ENCODE results near the gene IDH2. TPM values are rescaled to one million over a fixed set of nuclear protein-coding genes. Genes with fewer than 3 reads are reported as not detected.

IDH2 gene
- total RNA-seq, 4 donors from 2014 or later: 19.1 to 101 (median 85.1) TPM

DNA sequence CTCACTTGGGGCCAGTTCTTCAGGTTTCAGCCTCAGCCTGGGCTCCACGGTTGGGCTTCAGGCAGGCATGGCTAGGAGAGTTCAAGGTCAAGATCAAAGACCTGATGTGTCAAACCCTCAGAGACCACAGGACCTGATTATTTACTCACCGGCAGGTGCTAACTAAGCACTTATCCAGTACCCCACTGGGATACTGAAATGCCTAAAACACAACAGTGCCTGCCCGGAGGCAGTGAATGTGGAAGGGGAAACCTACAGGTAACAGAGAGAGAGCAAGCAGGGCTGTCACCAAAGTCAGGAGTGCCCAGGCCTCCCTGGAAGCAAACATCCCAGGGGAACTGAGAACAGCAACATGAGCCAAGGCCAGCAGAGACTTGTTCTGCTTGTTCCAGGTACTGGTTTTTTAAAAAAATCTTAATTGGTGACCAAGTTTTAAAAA, 6.7 kb downstream of the IDH2 start:
- in situ Hi-C loops (cut with MboI; ENCODE audit: low pct_ligation_motif_present in 1 of 4, low pct_unique_long_range_greater_than_20kb in 1 of 4, low sequenced_read_pairs in 3 of 4): loop anchor here (10.0 to 25.0 kb wide), 3 partner anchors 333 to 358 kb away; partner anchors contain the start of gene MESP1 (in 3 of the 4)
- no peak for DNase-seq

DNA sequence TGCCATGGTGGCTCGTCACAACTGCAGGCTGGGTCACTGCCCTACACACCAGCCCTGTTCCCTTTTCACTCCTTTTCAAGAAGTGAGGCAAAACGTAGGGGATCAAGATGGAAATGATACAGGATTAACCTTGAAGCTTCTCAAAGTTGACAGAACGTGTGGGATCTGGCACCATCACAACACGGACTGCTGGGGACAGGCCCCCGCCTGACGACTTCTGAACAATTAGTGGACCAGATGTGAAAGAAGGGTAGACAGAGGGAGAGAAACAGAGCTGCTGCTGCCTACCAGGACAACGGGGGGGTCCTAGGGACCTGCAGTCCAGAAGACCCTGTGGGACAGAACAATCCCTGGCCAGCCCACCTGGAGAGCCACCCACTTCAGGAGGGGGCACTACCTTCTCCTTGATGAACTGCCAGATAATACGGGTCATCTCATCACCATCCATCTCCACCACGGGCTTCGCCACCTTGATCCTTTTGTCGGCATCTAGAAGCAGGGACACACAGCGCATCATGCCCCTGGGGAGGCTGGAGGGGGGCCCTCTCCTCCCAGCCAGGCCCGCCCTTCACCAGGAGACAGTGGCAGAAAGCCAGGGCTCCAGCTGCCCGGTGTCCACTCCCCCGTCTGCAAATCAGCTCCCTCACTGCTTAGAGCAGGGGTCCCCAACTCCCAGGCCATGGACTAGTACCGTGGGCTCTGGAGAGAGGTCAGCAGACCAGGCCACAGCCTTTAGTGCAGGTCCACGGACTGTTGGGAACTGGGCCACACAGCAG, 10.9 kb downstream of the IDH2 start:
- H3K4me3 ChIP-seq: no peak overlapping the region
- peaks cover 5 to 21% (median 8%) of the 10 kb centered on the region in 4 donors for H3K4me1 ChIP-seq
- peaks cover 0 to 16% (median 5%) of the 10 kb centered on the region in 4 donors for H3K36me3 ChIP-seq
- in situ Hi-C loops (cut with MboI; ENCODE audit: low pct_ligation_motif_present in 1 of 4, low pct_unique_long_range_greater_than_20kb in 1 of 4, low sequenced_read_pairs in 3 of 4) (loop anchor here (10.0 to 25.0 kb wide), 3 partner anchors 329 to 354 kb away; partner anchors contain the start of gene MESP1 (in 3 of the 4)), intact Hi-C loops (cut with DNase I; ENCODE audit: low total_unique reads) (no loop called here)
- no peaks in the 10 kb centered on the region for H3K9me3 ChIP-seq
- TF ChIP-seq POLR2A (IDR thresholded peaks at IDR 0.05) (no peak), POLR2AphosphoS5 (IDR thresholded peaks at IDR 0.05) (no peak), EP300 (IDR thresholded peaks at IDR 0.05; ENCODE audit: low read depth) (no peak)
- TF ChIP-seq, protein P1, sequence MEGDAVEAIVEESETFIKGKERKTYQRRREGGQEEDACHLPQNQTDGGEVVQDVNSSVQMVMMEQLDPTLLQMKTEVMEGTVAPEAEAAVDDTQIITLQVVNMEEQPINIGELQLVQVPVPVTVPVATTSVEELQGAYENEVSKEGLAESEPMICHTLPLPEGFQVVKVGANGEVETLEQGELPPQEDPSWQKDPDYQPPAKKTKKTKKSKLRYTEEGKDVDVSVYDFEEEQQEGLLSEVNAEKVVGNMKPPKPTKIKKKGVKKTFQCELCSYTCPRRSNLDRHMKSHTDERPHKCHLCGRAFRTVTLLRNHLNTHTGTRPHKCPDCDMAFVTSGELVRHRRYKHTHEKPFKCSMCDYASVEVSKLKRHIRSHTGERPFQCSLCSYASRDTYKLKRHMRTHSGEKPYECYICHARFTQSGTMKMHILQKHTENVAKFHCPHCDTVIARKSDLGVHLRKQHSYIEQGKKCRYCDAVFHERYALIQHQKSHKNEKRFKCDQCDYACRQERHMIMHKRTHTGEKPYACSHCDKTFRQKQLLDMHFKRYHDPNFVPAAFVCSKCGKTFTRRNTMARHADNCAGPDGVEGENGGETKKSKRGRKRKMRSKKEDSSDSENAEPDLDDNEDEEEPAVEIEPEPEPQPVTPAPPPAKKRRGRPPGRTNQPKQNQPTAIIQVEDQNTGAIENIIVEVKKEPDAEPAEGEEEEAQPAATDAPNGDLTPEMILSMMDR (IDR thresholded peaks at IDR 0.05): no peak
- WGBS, 2 donors (ENCODE audit: low coverage in 1 of 2): 80 to 89% methylated on average over 2 to 17 of the region's 17 CpGs
- H3K27me3 ChIP-seq: no peaks in the 10 kb centered on the region
- no peak overlapping the region for H3K27ac ChIP-seq
- DNase-seq: no peak

More for the DNA sequence above, 6.7 kb downstream of the IDH2 start:
- intact Hi-C loops (cut with DNase I; ENCODE audit: low total_unique reads): no loop called here
- 43 to 50% methylated on average over 1 to 3 of the region's 3 CpGs for WGBS, 2 donors (ENCODE audit: low coverage in 1 of 2)
- H3K36me3 ChIP-seq: peaks cover 0 to 3% (median 0%) of the 10 kb centered on the region in 4 donors
- H3K4me3 ChIP-seq: no peak overlapping the region
- H3K27ac ChIP-seq: peak overlapping the region; percentile 16 to 98 (median 95)
- no peaks in the 10 kb centered on the region for H3K9me3 ChIP-seq
- TF ChIP-seq POLR2A (IDR thresholded peaks at IDR 0.05): no peak
- TF ChIP-seq, protein P1 (IDR thresholded peaks at IDR 0.05): no peak
- TF ChIP-seq EP300 (IDR thresholded peaks at IDR 0.05; ENCODE audit: low read depth): no peak
- peaks cover 13 to 58% (median 31%) of the 10 kb centered on the region in 4 donors for H3K4me1 ChIP-seq
- H3K27me3 ChIP-seq: no peaks in the 10 kb centered on the region

DNA sequence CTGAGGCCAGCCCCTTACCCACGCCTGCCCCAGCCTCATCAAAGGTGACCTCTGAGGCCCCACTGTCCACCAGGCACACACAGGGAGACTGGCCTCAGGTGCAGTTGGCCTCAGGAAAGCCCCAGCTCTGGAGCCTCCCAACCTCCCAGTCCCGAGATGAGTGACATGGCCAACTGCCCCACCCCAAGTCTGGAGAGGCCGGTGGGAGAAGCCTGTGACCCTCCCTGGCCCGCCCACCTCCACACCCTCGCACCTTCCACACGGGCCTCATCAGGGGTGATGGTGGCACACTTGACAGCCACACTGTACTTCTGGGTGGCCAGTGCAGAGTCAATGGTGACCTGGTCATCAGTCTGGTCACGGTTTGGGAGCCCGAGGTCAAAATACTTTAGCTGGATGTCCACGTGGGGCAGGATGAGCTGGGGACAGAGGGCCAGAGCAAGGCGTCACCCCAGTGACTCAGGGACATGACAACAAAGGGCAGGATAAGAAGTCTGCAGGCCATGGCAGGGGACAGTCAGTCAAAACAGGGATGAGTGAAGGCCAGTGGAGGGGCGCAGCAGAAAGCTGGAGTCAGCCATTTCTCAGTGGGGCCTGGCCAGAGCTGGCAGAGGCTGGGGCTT, 11.9 kb downstream of the IDH2 start:
- Histone ChIP-seq H3K9me3 (no peaks in the 10 kb centered on the region), H3K27ac (no peak overlapping the region), H3K4me3 (no peak overlapping the region), H3K36me3 (peaks cover 0 to 16% (median 5%) of the 10 kb centered on the region in 4 donors), H3K4me1 (peaks cover 4 to 14% (median 6%) of the 10 kb centered on the region in 4 donors), H3K27me3 (no peaks in the 10 kb centered on the region)
- no peak for DNase-seq
- in situ Hi-C loops (cut with MboI; ENCODE audit: low pct_ligation_motif_present in 1 of 4, low pct_unique_long_range_greater_than_20kb in 1 of 4, low sequenced_read_pairs in 3 of 4) (loop anchor here (10.0 to 25.0 kb wide), 3 partner anchors 328 to 353 kb away; partner anchors contain the start of gene MESP1 (in 3 of the 4)), intact Hi-C loops (cut with DNase I; ENCODE audit: low total_unique reads) (no loop called here)
- TF ChIP-seq POLR2A (IDR thresholded peaks at IDR 0.05): no peak
- no peak for TF ChIP-seq POLR2AphosphoS5 (IDR thresholded peaks at IDR 0.05)
- TF ChIP-seq, protein P1 (IDR thresholded peaks at IDR 0.05): no peak
- TF ChIP-seq EP300 (IDR thresholded peaks at IDR 0.05; ENCODE audit: low read depth): no peak
- 81% methylated on average over 11 of the region's 11 CpGs; no CpG with 5 or more reads in 1 of the 2 donors for WGBS, 2 donors (ENCODE audit: low coverage in 1 of 2)

Data from transverse colon (tissue), 4 donors.